Measurements from ENCODE around the gene SLC41A3. TPM values are rescaled to one million over a fixed set of nuclear protein-coding genes. Genes with fewer than 3 reads are reported as not detected.

Gene SLC41A3
- total and polyA plus RNA-seq, 2 of the 8 experiments (the other 6 are each of a cell fraction or from before 2014, with no cell fraction given): 30.2 to 56.4 TPM

DNA sequence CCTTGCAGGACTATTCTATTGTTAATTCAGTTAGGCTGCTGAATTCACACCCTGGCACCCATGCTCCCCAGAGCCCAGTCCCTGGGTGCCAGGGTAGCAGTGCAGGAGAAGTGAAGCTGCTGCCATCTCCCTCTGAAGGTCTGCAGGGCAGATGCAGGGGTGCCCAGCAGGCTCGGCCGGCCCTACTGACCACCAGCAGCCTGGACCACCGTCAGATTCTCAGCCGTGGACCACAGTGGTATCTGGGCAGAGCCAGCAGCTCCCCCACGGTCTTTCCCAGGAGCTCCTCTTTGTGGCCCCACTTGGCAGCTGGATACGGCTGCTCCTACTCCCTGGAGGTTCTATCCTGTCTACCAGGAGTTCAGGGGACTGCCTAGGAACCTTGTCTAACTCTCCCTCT is 49.7 kb upstream of the SLC41A3 start:
- TF ChIP-seq SUZ12 (IDR thresholded peaks at IDR 0.05; ENCODE audit: low read length) (0 out of 2 replicates have a peak, but pooled peaks have one; percentile 0), TBP (IDR thresholded peaks at IDR 0.05; ENCODE audit: low read depth, low read length) (no peak)
- Histone ChIP-seq H3K23ac (ENCODE audit: insufficient read length) (no peak overlapping the region), H3K27me3 (replicated peaks in 1 of 4; ENCODE audit: control insufficient read depth in 3 of 4, extremely low read depth in 1 of 4, insufficient read depth in 3 of 4, low read length in 3 of 4) (peaks cover 0 to 3% (median 1%) of the 10 kb centered on the region in 4 experiments; a peak in 5 of 7 replicates), H3K9ac (replicated peaks in 1 of 4; ENCODE audit: extremely low read depth in 1 of 4, low read depth in 3 of 4, low read length in 3 of 4) (no peak overlapping the region), H3K79me1 (ENCODE audit: low read depth, low read length) (no peaks in the 10 kb centered on the region), H3K36me3 (ENCODE audit: control insufficient read depth in 2 of 4, insufficient read depth in 4 of 4, low read length in 3 of 4) (no peaks in the 10 kb centered on the region), H3K56ac (replicated peaks; ENCODE audit: insufficient read length, low read depth, low read length) (no peak overlapping the region), H3K14ac (ENCODE audit: insufficient read length) (no peak overlapping the region), H3K4me2 (ENCODE audit: insufficient read depth in 1 of 2, low read depth in 2 of 2, low read length in 2 of 2) (peak overlapping the region in 1 of 2 experiments; percentile 50; a peak in 1 of 4 replicates), H3K79me2 (ENCODE audit: control insufficient read depth in 1 of 2, insufficient read depth in 2 of 2, low read length in 2 of 2) (no peaks in the 10 kb centered on the region), H4K5ac (ENCODE audit: insufficient read length, low read depth, low read length) (no peak overlapping the region), H3K27ac (ENCODE audit: low read depth, low read length) (no peak overlapping the region), H3K9me3 (ENCODE audit: insufficient read depth in 2 of 2, low read depth in 1 of 2, low read length in 1 of 2) (no peaks in the 10 kb centered on the region), H4K91ac (replicated peaks; ENCODE audit: insufficient read length, low read length) (peak overlapping the region; percentile 29), H2BK15ac (ENCODE audit: low read length) (0 out of 2 replicates have a peak overlapping the region, but pooled peaks have one; percentile 46), H3K23me2 (ENCODE audit: low read depth, low read length) (no peaks in the 10 kb centered on the region), H4K8ac (ENCODE audit: extremely low read depth, insufficient read depth, low read length) (peak overlapping the region; percentile 29; the same call in 1 of the 2 replicates), H2AK5ac (ENCODE audit: low read depth, low read length) (no peak overlapping the region), H2BK5ac (ENCODE audit: low read depth, low read length) (no peak overlapping the region), H2BK120ac (replicated peaks; ENCODE audit: low read depth, low read length) (no peak overlapping the region), H4K20me1 (replicated peaks in 1 of 2; ENCODE audit: control insufficient read depth in 1 of 2, insufficient read depth in 2 of 2, low read length in 2 of 2) (no peaks in the 10 kb centered on the region), H2BK20ac (ENCODE audit: low read length) (no peak overlapping the region; the same call in 1 of the 2 replicates), H3K4me1 (replicated peaks in 1 of 4; ENCODE audit: control insufficient read depth in 3 of 4, insufficient read depth in 4 of 4, low read length in 3 of 4) (peaks cover 0 to 21% (median 8%) of the 10 kb centered on the region in 4 experiments; a peak in 6 of 7 replicates), H2AFZ (ENCODE audit: low read length) (no peak overlapping the region), H2BK12ac (ENCODE audit: low read depth, low read length) (peak overlapping the region; percentile 70; the same call in 1 of the 2 replicates), H3K4me3 (ENCODE audit: extremely low read depth in 1 of 4, insufficient read depth in 2 of 4, low read depth in 3 of 4, low read length in 4 of 4) (no peak overlapping the region), H3K4ac (replicated peaks; ENCODE audit: insufficient read length, low read depth, low read length) (peak overlapping the region; percentile 44), H3K18ac (ENCODE audit: extremely low read depth, low read length) (no peak overlapping the region)
- DNase-seq (ENCODE audit: low read depth in 1 of 2, low spot score in 2 of 2) (peak in 1 of 2 experiments; percentile 47), FAIRE-seq (no peak)
- 95% methylated on average over 6 of the region's 6 CpGs; no CpG with 5 or more reads in 1 of the 2 experiments for WGBS, 2 experiments (ENCODE audit: extremely low coverage in 1 of 2, insufficient coverage in 1 of 2, insufficient read length in 1 of 2, insufficient replicate concordance in 2 of 2, low coverage in 1 of 2, low lambda C conversion rate in 2 of 2, missing lambda C conversion rate in 1 of 2)
- ChIA-PET CTCF (ENCODE audit: partially characterized antibody) (interaction anchor here (0.5 to 6.1 kb wide), 72 partner anchors 9 to 491 kb away, joined by 3 to 58 read pairs (median 5); partner anchors contain the start of genes CFAP100 and ZXDC), POLR2A (ENCODE audit: partially characterized antibody) (interaction anchor here (0.8 to 1.4 kb wide), 4 partner anchors 9 to 342 kb away, joined by 3 to 5 read pairs (median 4); partner anchors contain the start of gene ZXDC)
